H7 (cell line): ENCODE results near the gene S1PR4. TPM values are rescaled to one million over a fixed set of nuclear protein-coding genes. Genes with fewer than 3 reads are reported as not detected.

Experiments
- DNase-seq: peaks from one replicate; pipeline ENCODE4 v3.0.0; 2012
- H3K27me3 ChIP-seq: 2 replicates; pipeline ENCODE4 v1.6.0; 2011; ENCODE audit warnings: mild to moderate bottlenecking, low read length; ENCODE audit not compliant: control insufficient read depth, insufficient read depth
- H3K36me3 ChIP-seq: replicated peaks from 2 replicates; pipeline ENCODE4 v1.5.1; 2011; ENCODE audit warnings: low read length; ENCODE audit not compliant: control insufficient read depth, insufficient read depth
- H3K4me3 ChIP-seq: 2 replicates; pipeline ENCODE4 v1.5.1; 2011; ENCODE audit warnings: low read depth, mild to moderate bottlenecking, control low read depth, low read length, moderate library complexity; ENCODE audit not compliant: insufficient read depth
- total RNA-seq: library from RNA; depleted of rRNA; stranded (reverse); fragments of >200 nt; shearing (Covaris generic); gene quantifications from 2 replicates; pipeline ENCODE4 v1.2.3, GENCODE V29; 2014; rRNA removed

S1PR4 gene
- total RNA-seq, 1 experiment from 2014 or later: not detected

- H3K4me3 ChIP-seq: peak overlapping the region; percentile 43
- H3K36me3 ChIP-seq: no peaks in the 10 kb centered on the region
- peaks cover 19% of the 10 kb centered on the region; the same call in 1 of the 2 replicates for H3K27me3 ChIP-seq
- DNase-seq: no peak
Observed at GRCh38 chr19:3225677-3226093, 47.1 kb downstream of the S1PR4 start.

- H3K4me3 ChIP-seq: no peak overlapping the region
- no peaks in the 10 kb centered on the region for H3K36me3 ChIP-seq
- H3K27me3 ChIP-seq: peaks cover 19% of the 10 kb centered on the region; the same call in 1 of the 2 replicates
- DNase-seq: peak; percentile 51
Observed at GRCh38 chr19:3227054-3227626, 48.6 kb downstream of the S1PR4 start.

- Histone ChIP-seq H3K4me3 (no peak overlapping the region), H3K36me3 (no peaks in the 10 kb centered on the region), H3K27me3 (peaks cover 19% of the 10 kb centered on the region; the same call in 1 of the 2 replicates)
- peak; percentile 37 for DNase-seq
Observed at GRCh38 chr19:3229346-3229743, 50.8 kb downstream of the S1PR4 start.

Other genes with a start within 250 kb of the S1PR4 start
- 4.6 and 5.5 TPM in 2 replicates for gene ZNF77, start 233.8 kb upstream of the S1PR4 start, total RNA-seq
- gene TLE6, start 201.2 kb upstream of the S1PR4 start, total RNA-seq: 10.4 and 14.2 TPM in 2 replicates
- gene TLE2, start 149.5 kb upstream of the S1PR4 start, total RNA-seq: 9.6 and 18.7 TPM in 2 replicates
- 300 and 386 TPM in 2 replicates for gene TLE5, start 116.3 kb upstream of the S1PR4 start, total RNA-seq
- 30.0 and 35.0 TPM in 2 replicates for gene GNA11, start 84.4 kb upstream of the S1PR4 start, total RNA-seq
- not detected in 2 replicates for gene GNA15, start 42.7 kb upstream of the S1PR4 start, total RNA-seq
- gene NCLN, start 7.2 kb downstream of the S1PR4 start, total RNA-seq: 68.2 and 82.8 TPM in 2 replicates
- 1.4 and 2.5 TPM in 2 replicates for gene CELF5, start 45.9 kb downstream of the S1PR4 start, total RNA-seq
- gene NFIC, start 187.8 kb downstream of the S1PR4 start, total RNA-seq: 1.7 and 2.2 TPM in 2 replicates